Measurements from ENCODE around the gene NEU2. TPM values are rescaled to one million over a fixed set of nuclear protein-coding genes. Genes with fewer than 3 reads are reported as not detected.

The NEU2 gene
- total RNA-seq, 1 experiment from 2014 or later = not detected

- no peak for DNase-seq (ENCODE audit: low read depth)
- in situ Hi-C loops (cut with HindIII; ENCODE audit: low pct_unique_long_range_greater_than_20kb, low sequenced_read_pairs) = no loop called here
These were observed 50.7 kb downstream of the NEU2 start for GRCh38 chr2:233082931-233083755.

DNA sequence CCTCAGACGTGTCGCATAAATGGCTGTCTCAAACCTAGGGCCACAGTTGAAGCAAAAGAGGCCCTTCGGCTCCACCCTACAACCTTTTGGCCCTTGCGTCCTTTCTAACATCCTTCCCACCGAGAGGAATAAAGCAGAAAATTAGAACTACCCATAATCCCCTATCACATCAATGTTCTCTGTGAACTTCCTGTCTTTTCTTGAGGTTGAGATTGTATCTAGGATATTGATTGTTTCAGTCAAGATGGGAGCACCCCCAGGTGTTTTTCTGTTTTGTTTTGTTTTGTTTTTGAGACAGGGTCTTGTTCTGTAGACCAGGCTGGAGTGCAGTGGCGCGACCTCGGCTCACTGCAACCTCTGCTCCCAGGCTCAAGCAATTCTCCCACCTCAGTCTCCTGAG, 51.3 kb downstream of the NEU2 start:
- in situ Hi-C loops (cut with HindIII; ENCODE audit: low pct_unique_long_range_greater_than_20kb, low sequenced_read_pairs) = no loop called here
- no peak for DNase-seq (ENCODE audit: low read depth)

DNA sequence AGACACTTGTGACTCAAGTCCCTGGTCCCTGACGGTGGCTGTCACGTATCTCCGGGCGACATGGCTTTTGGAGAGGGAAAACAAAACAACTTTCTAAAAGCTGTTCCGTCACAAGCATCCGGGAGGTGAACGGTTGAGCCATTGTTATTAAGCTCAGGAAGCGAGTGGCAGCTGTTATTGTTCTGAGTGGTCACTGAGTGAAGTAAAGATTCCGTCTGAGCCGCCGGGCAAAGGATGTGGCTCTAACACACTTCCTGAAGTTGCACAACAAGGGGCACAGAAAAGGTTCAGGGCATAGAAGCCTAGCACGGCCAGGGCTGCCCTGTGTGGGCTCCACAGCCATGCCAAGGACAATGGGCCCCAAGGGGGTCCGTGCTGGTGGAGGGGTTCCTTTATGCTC, 52.0 kb downstream of the NEU2 start:
- no peak for DNase-seq (ENCODE audit: low read depth)
- in situ Hi-C loops (cut with HindIII; ENCODE audit: low pct_unique_long_range_greater_than_20kb, low sequenced_read_pairs) = no loop called here

Other genes starting within 250 kb of the NEU2 start
- gene SNORC, start 162.4 kb upstream of the NEU2 start, total RNA-seq (2014; rRNA removed; shearing (Covaris generic); ENCODE audit: low replicate concordance) = 2.0 and 14.6 TPM in 2 replicates
- 72.6 and 115 TPM in 2 replicates for gene NGEF, start 19.4 kb upstream of the NEU2 start, total RNA-seq (2014; rRNA removed; shearing (Covaris generic); ENCODE audit: low replicate concordance)
- gene INPP5D, start 27.7 kb downstream of the NEU2 start, total RNA-seq (2014; rRNA removed; shearing (Covaris generic); ENCODE audit: low replicate concordance) = not detected in 2 replicates
- gene ATG16L1, start 219.0 kb downstream of the NEU2 start, total RNA-seq (2014; rRNA removed; shearing (Covaris generic); ENCODE audit: low replicate concordance) = 33.0 and 41.6 TPM in 2 replicates

Data from Caki2 (cell line).